GM19452 (cell line): ENCODE results near the gene ST6GALNAC1.
"Not testable (repeated sequence)": the region's sequence is repeated elsewhere in the genome, so short reads cannot be mapped to it uniquely, and the experiment has no call there.

Source experiments
- ATAC-seq: cut with Tn5 transposase; IDR thresholded peaks from one replicate; pipeline ENCODE4 v1.9.1; 2021; ENCODE audit not compliant: unreplicated experiment

The ST6GALNAC1 gene

GRCh38 chr17:76645481-76645880, 1.9 kb upstream of the ST6GALNAC1 start:
- ATAC-seq, result no peak

- ATAC-seq, result no peak
Observed at GRCh38 chr17:76644995-76645394, 1.4 kb upstream of the ST6GALNAC1 start.

GRCh38 chr17:76642994-76643393, 563 bp downstream of the ST6GALNAC1 start:
- ATAC-seq, result no peak

GRCh38 chr17:76642032-76642561, 1.5 kb downstream of the ST6GALNAC1 start:
- no peak for ATAC-seq

GRCh38 chr17:76641501-76641900, 2.1 kb downstream of the ST6GALNAC1 start:
- ATAC-seq, result no peak

- ATAC-seq, result no peak
Observed at GRCh38 chr17:76640550-76641380, 2.8 kb downstream of the ST6GALNAC1 start.

- no peak for ATAC-seq
Observed at GRCh38 chr17:76638263-76638662, 5.3 kb downstream of the ST6GALNAC1 start.

GRCh38 chr17:76636486-76637206, 6.9 kb downstream of the ST6GALNAC1 start:
- not testable (repeated sequence) for ATAC-seq

- ATAC-seq, result no peak
Observed at GRCh38 chr17:76635659-76636360, 7.7 kb downstream of the ST6GALNAC1 start.

- no peak for ATAC-seq
Observed at GRCh38 chr17:76635039-76635438, 8.5 kb downstream of the ST6GALNAC1 start.

GRCh38 chr17:76633628-76634328, 9.8 kb downstream of the ST6GALNAC1 start:
- no peak for ATAC-seq

- no peak for ATAC-seq
Observed at GRCh38 chr17:76631821-76632565, 11.6 kb downstream of the ST6GALNAC1 start.

GRCh38 chr17:76630151-76630550, 13.4 kb downstream of the ST6GALNAC1 start:
- ATAC-seq, result no peak

GRCh38 chr17:76627510-76627909, 16.0 kb downstream of the ST6GALNAC1 start:
- no peak for ATAC-seq

GRCh38 chr17:76626442-76626841, 17.1 kb downstream of the ST6GALNAC1 start:
- ATAC-seq, result no peak

GRCh38 chr17:76625496-76625895, 18.1 kb downstream of the ST6GALNAC1 start:
- no peak for ATAC-seq

- no peak for ATAC-seq
Observed at GRCh38 chr17:76623271-76624146, 20.0 kb downstream of the ST6GALNAC1 start.

- no peak for ATAC-seq
Observed at GRCh38 chr17:76617838-76618237, 25.7 kb downstream of the ST6GALNAC1 start.
